ENCODE data around the gene NECTIN2. TPM values are rescaled to one million over a fixed set of nuclear protein-coding genes. Genes with fewer than 3 reads are reported as not detected.

NECTIN2 gene
- polyA plus RNA-seq, 3 donors: 5.6 to 18.2 (median 9.3) TPM

DNA sequence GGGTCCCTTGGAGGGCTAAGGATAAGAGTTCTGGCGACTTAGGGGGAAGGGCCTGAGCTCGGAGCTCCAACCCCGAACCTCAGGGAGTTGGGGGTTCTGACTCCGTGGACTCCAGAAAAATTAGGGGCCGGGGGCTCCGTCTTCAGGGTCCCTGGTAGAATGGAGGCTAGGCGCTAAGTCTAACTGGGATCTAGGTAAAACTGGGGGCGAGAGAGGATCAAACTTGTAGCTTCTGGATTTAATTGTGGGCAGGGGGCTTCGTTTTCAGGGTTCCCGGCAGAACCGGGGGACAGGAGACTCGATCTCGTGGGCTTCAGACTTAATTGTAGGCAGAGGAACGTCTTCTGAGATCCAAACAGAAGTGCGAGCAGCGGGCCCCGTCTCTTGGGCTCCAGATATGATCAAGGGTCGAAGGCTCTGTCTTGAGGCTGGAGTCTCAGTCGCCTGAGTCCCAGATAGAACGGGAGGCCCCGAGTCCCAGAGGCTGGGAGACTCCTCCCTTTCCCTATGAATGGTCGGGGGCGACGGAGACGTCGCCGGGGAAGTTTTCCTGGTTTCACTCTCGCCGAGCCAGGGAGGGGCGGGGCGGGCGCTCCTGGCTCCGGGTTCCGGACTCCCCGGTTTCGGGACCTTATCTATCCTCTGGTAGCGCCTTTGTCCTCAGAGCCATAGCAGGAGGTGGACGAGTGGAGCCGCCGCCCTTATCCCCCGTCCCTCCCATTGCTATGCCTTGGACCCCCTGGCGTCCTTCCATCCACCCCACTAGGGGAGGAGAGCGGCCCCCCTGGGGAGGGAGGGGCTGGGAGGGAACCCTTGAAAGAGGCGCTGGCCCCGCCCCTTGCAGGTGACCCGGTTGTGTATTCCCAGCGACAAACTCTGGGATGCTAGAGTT lies 1.3 kb downstream of the NECTIN2 start:
- WGBS (ENCODE audit: insufficient coverage): under 1% methylated on average over 38 of the region's 47 CpGs
- intact Hi-C loops (cut with micrococcal nuclease): loop anchor here (2.0 to 10.0 kb wide), 7 partner anchors 21 to 273 kb away; partner anchors contain the start of genes CLPTM1 (in 1 of the 2) and TOMM40 (in 1 of the 2)
- Mint-ChIP-seq H3K4me3 (peak overlapping the region; percentile 96), H3K9me3 (peaks cover 0 to 3% (median 0%) of the 10 kb centered on the region in 7 donors), H3K36me3 (peaks cover 6% of the 10 kb centered on the region in 2 donors), H3K27me3 (ENCODE audit: low read depth in 3 of 3) (peaks cover 14 to 30% (median 25%) of the 10 kb centered on the region in 3 donors), H3K27ac (peak overlapping the region; percentile 23 to 91 (median 70)), H3K4me1 (peaks cover 42% of the 10 kb centered on the region)
- TF ChIP-seq, protein P1, sequence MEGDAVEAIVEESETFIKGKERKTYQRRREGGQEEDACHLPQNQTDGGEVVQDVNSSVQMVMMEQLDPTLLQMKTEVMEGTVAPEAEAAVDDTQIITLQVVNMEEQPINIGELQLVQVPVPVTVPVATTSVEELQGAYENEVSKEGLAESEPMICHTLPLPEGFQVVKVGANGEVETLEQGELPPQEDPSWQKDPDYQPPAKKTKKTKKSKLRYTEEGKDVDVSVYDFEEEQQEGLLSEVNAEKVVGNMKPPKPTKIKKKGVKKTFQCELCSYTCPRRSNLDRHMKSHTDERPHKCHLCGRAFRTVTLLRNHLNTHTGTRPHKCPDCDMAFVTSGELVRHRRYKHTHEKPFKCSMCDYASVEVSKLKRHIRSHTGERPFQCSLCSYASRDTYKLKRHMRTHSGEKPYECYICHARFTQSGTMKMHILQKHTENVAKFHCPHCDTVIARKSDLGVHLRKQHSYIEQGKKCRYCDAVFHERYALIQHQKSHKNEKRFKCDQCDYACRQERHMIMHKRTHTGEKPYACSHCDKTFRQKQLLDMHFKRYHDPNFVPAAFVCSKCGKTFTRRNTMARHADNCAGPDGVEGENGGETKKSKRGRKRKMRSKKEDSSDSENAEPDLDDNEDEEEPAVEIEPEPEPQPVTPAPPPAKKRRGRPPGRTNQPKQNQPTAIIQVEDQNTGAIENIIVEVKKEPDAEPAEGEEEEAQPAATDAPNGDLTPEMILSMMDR (IDR thresholded peaks at IDR 0.05): no peak
- Histone ChIP-seq H3K27ac (ENCODE audit: low read depth in 1 of 2, low read length in 2 of 2) (peak overlapping the region in 1 of 2 donors; percentile 80), H4K20me1 (ENCODE audit: insufficient read depth, low read length) (peaks cover 38% of the 10 kb centered on the region), H3K36me3 (replicated peaks in 1 of 2; ENCODE audit: control insufficient read depth in 1 of 2, insufficient read depth in 2 of 2, low read length in 2 of 2) (no peaks in the 10 kb centered on the region), H3K4me3 (replicated peaks in 1 of 3; ENCODE audit: low read depth in 2 of 3, low read length in 3 of 3) (peak overlapping the region; percentile 47 to 94 (median 85)), H2AFZ (ENCODE audit: insufficient read depth, low read depth, low read length, poor library complexity, severe bottlenecking) (peak overlapping the region; percentile 41), H3K9me3 (replicated peaks in 1 of 2; ENCODE audit: control insufficient read depth in 1 of 2, insufficient read depth in 1 of 2, low read length in 2 of 2) (no peaks in the 10 kb centered on the region), H3K9ac (ENCODE audit: insufficient read depth, low read length, poor library complexity, severe bottlenecking) (peak overlapping the region; percentile 76), H3K79me2 (ENCODE audit: insufficient read depth, low read length) (no peaks in the 10 kb centered on the region), H3K4me1 (ENCODE audit: control insufficient read depth in 1 of 2, insufficient read depth in 2 of 2, low read length in 2 of 2) (peaks cover 45 to 55% of the 10 kb centered on the region in 2 donors), H3K27me3 (ENCODE audit: control insufficient read depth in 2 of 2, insufficient read depth in 2 of 2, low read length in 2 of 2) (peaks cover 0 to 3% of the 10 kb centered on the region in 2 donors), H3K4me2 (replicated peaks; ENCODE audit: extremely low read depth, low read length, poor library complexity, severe bottlenecking) (peak overlapping the region; percentile 98)
- DNase-seq: peak in 2 of 3 donors; percentile 22 to 35

DNA sequence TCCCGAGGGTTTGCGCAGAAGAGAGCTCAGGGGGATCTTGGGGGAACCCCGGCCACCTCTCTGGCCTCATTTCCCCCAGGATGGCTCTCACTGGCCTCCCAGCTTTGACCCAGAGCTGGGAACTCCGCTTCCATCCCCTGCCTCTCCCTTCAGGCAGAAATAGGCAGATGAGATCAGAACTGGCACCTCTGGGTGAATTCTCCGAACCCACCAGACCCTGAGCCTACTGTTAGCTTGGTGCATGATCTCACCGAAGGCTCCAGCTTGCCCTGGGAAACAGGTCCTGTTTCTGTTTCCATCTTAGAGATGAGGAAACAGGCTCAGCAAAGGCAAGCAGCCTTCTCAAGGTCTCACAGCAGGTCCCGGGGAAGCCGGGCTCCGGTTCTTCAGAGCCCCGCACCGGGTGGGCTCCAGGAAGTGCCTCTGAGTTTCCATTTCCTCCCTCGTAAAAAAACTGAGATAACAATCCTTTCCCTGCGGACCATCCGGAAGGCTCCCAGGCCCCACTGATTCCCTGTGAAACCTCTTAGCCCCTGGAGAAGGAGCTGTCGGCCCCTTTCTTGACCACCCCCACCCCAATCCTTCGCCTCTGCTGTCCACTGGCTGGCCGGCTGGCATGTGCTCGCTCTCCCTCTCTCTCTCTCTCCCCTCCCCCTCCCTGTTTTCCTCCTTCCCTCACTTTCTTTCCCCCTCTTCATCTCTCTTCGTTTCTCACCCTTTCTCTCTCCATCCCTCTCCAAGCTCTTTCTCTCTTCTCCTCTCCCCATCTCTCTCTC lies 2.1 kb downstream of the NECTIN2 start:
- H3K27me3 Mint-ChIP-seq (ENCODE audit: low read depth in 3 of 3): peaks cover 16 to 32% (median 25%) of the 10 kb centered on the region in 3 donors

More for the DNA sequence above, 2.1 kb downstream of the NECTIN2 start:
- peak; percentile 29 to 62 (median 32) for DNase-seq
- Histone ChIP-seq H3K9ac (ENCODE audit: insufficient read depth, low read length, poor library complexity, severe bottlenecking) (peak overlapping the region; percentile 76), H3K4me1 (ENCODE audit: control insufficient read depth in 1 of 2, insufficient read depth in 2 of 2, low read length in 2 of 2) (peaks cover 45 to 55% of the 10 kb centered on the region in 2 donors), H3K36me3 (replicated peaks in 1 of 2; ENCODE audit: control insufficient read depth in 1 of 2, insufficient read depth in 2 of 2, low read length in 2 of 2) (no peaks in the 10 kb centered on the region), H3K27me3 (ENCODE audit: control insufficient read depth in 2 of 2, insufficient read depth in 2 of 2, low read length in 2 of 2) (peaks cover 0 to 3% of the 10 kb centered on the region in 2 donors), H2AFZ (ENCODE audit: insufficient read depth, low read depth, low read length, poor library complexity, severe bottlenecking) (peak overlapping the region; percentile 8), H3K4me3 (replicated peaks in 1 of 3; ENCODE audit: low read depth in 2 of 3, low read length in 3 of 3) (peak overlapping the region in 2 of 3 experiments; percentile 47 to 94), H3K79me2 (ENCODE audit: insufficient read depth, low read length) (no peaks in the 10 kb centered on the region), H3K9me3 (replicated peaks in 1 of 2; ENCODE audit: control insufficient read depth in 1 of 2, insufficient read depth in 1 of 2, low read length in 2 of 2) (no peaks in the 10 kb centered on the region), H3K27ac (ENCODE audit: low read depth in 1 of 2, low read length in 2 of 2) (no peak overlapping the region), H3K4me2 (replicated peaks; ENCODE audit: extremely low read depth, low read length, poor library complexity, severe bottlenecking) (peak overlapping the region; percentile 98), H4K20me1 (ENCODE audit: insufficient read depth, low read length) (peaks cover 38% of the 10 kb centered on the region)
- Mint-ChIP-seq H3K27ac (peak overlapping the region in 3 of 7 donors; percentile 40 to 68 (median 53)), H3K4me1 (peaks cover 43% of the 10 kb centered on the region), H3K9me3 (peaks cover 0 to 3% (median 0%) of the 10 kb centered on the region in 7 donors), H3K36me3 (peaks cover 6% of the 10 kb centered on the region in 2 donors), H3K4me3 (peak overlapping the region; percentile 96)
- intact Hi-C loops (cut with micrococcal nuclease): loop anchor here (2.0 to 10.0 kb wide), 6 partner anchors 21 to 273 kb away; partner anchors contain the start of gene CLPTM1 (in 1 of the 2)
- 28% methylated on average over 19 of the region's 19 CpGs for WGBS (ENCODE audit: insufficient coverage)
- TF ChIP-seq, protein P1 (IDR thresholded peaks at IDR 0.05): no peak

Measured in CD14-positive monocyte (primary cell).